MM.1S (cell line): Measurements from ENCODE around the gene TRIP4.

ENCODE experiments used
- DNase-seq: peaks from one replicate; pipeline ENCODE4 v3.0.0-alpha.2; 2015
- H2AFZ ChIP-seq: fragments of 300-600 bp; sonication (generic); 2 replicates; pipeline ENCODE4 v1.6.0; 2016; ENCODE audit warnings: antibody characterized with exemption, low read length
- H3F3A ChIP-seq: fragments of 300-600 bp; sonication (generic); 2 replicates; pipeline ENCODE4 v1.6.1; 2016; ENCODE audit warnings: mild to moderate bottlenecking, antibody characterized with exemption, low read length, moderate library complexity, mixed read lengths; ENCODE audit not compliant: insufficient read depth
- H3K27ac ChIP-seq: fragments of 300-600 bp; sonication (generic); 2 replicates; pipeline ENCODE4 v1.5.1; 2016; ENCODE audit warnings: mild to moderate bottlenecking, low read length
- H3K27me3 ChIP-seq: fragments of 300-600 bp; sonication (generic); replicated peaks from 2 replicates; pipeline ENCODE4 v1.6.0; 2016; ENCODE audit warnings: low read length; ENCODE audit not compliant: insufficient read depth
- H3K36me3 ChIP-seq: fragments of 300-600 bp; sonication (generic); replicated peaks from 2 replicates; pipeline ENCODE4 v1.6.1; 2016; ENCODE audit warnings: mild to moderate bottlenecking, low read length, mixed read lengths; ENCODE audit not compliant: insufficient read depth
- H3K4me1 ChIP-seq: fragments of 300-600 bp; sonication (generic); 2 replicates; pipeline ENCODE4 v1.6.1; 2016; ENCODE audit warnings: low read length, mixed read lengths
- H3K4me2 ChIP-seq: fragments of 300-600 bp; sonication (generic); 2 replicates; pipeline ENCODE4 v1.6.0; 2016; ENCODE audit warnings: low read depth, low read length
- H3K4me3 ChIP-seq: fragments of 300-600 bp; sonication (generic); 2 replicates; pipeline ENCODE4 v1.5.1; 2016; ENCODE audit warnings: low read length, mixed read lengths
- H3K79me2 ChIP-seq: fragments of 300-600 bp; sonication (generic); 2 replicates; pipeline ENCODE4 v1.6.1; 2016; ENCODE audit warnings: mixed run types, low read length, mixed read lengths
- H3K9ac ChIP-seq: fragments of 300-600 bp; sonication (generic); 2 replicates; pipeline ENCODE4 v1.6.1; 2016; ENCODE audit warnings: low read length, mixed read lengths
- H3K9me2 ChIP-seq: fragments of 300-600 bp; sonication (generic); replicated peaks from 2 replicates; pipeline ENCODE4 v1.6.1; 2016; ENCODE audit warnings: mild to moderate bottlenecking, low read length, mixed read lengths; ENCODE audit not compliant: insufficient read depth
- H3K9me3 ChIP-seq: fragments of 300-600 bp; sonication (generic); replicated peaks from 2 replicates; pipeline ENCODE4 v1.6.1; 2016; ENCODE audit warnings: mild to moderate bottlenecking, low read length, mixed read lengths; ENCODE audit not compliant: insufficient read depth
- H4K20me1 ChIP-seq: fragments of 300-600 bp; sonication (generic); 2 replicates; pipeline ENCODE4 v1.6.1; 2016; ENCODE audit warnings: mild to moderate bottlenecking, low read length, moderate library complexity, mixed read lengths; ENCODE audit not compliant: insufficient read depth
- CTCF ChIP-seq: fragments of 300-600 bp; sonication (generic); IDR thresholded peaks from 2 replicates; pipeline ENCODE4 v1.5.1; 2016; ENCODE audit warnings: antibody characterized with exemption, low read length, mixed read lengths
- EZH2 ChIP-seq: fragments of 300-600 bp; sonication (generic); optimal IDR thresholded peaks from 2 replicates; pipeline ENCODE3; 2017; ENCODE audit warnings: low read depth, mild to moderate bottlenecking, antibody characterized with exemption, low read length, mixed read lengths
- EZH2phosphoT487 ChIP-seq: fragments of 300-600 bp; sonication (generic); IDR thresholded peaks from 2 replicates; pipeline ENCODE4 v1.6.1; 2018; ENCODE audit warnings: antibody characterized with exemption, low read length

Gene TRIP4

DNA sequence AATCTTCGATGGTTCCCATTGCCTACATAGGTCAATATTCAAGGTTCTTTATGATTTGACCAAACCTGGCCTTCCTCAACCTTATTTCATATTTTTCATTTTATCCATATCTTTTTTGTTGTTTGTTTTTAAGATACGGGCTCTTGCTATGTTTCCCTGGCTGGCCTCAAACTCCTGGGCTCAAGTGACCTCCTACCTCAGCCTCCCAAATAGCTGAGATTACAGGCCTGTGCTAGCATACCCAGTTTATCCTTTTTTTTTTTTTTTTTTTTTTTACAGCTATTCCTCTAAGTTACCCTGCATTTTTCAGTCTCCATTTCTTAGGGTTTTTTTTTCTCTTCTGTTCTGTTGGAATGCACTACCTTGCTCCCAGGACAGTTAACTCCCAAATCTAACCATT lies 87.2 kb downstream of the TRIP4 start:
- Histone ChIP-seq H3K9ac (no peak overlapping the region), H3K27me3 (no peaks in the 10 kb centered on the region), H3K4me2 (no peak overlapping the region), H3K9me2 (no peaks in the 10 kb centered on the region), H3K4me3 (no peak overlapping the region), H3K79me2 (peaks cover 16% of the 10 kb centered on the region), H2AFZ (no peak overlapping the region), H3K36me3 (no peaks in the 10 kb centered on the region), H4K20me1 (no peaks in the 10 kb centered on the region), H3K9me3 (no peaks in the 10 kb centered on the region), H3K4me1 (no peaks in the 10 kb centered on the region), H3F3A (no peaks in the 10 kb centered on the region), H3K27ac (no peak overlapping the region)
- DNase-seq, result no peak
- no peak for TF ChIP-seq EZH2phosphoT487
- no peak for TF ChIP-seq EZH2
- TF ChIP-seq CTCF, result no peak

DNA sequence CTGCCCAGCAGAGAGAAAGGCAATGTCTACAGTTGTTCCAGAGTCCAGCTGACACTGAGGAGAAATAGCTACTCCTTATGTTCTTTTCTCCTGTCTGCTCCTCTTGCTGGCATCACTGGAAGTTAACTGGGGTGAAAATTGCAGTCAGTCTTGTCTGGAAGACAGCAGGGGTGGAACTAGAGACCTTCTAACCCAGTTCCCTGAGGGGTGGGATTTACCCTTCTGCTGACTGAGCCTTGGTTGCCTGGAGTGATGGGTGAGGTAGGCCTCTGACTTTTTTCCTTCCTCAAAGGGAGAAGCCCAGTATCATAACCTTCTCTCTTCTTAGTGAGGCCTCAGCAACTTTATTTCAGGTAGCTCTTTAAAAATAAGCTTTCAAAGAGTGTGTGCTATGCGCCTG lies 88.9 kb downstream of the TRIP4 start:
- no peak overlapping the region for H2AFZ ChIP-seq
- no peak overlapping the region for H3K4me2 ChIP-seq
- H3K79me2 ChIP-seq, result peaks cover 7% of the 10 kb centered on the region; the same call in 1 of the 2 replicates
- no peaks in the 10 kb centered on the region for H3K27me3 ChIP-seq
- H3F3A ChIP-seq, result no peaks in the 10 kb centered on the region
- H3K36me3 ChIP-seq, result no peaks in the 10 kb centered on the region
- no peak overlapping the region for H3K27ac ChIP-seq
- H3K4me3 ChIP-seq, result no peak overlapping the region
- no peak for DNase-seq
- H4K20me1 ChIP-seq, result no peaks in the 10 kb centered on the region
- no peaks in the 10 kb centered on the region for H3K9me3 ChIP-seq
- TF ChIP-seq EZH2, result no peak
- TF ChIP-seq EZH2phosphoT487, result no peak
- TF ChIP-seq CTCF, result no peak
- no peaks in the 10 kb centered on the region for H3K4me1 ChIP-seq
- no peak overlapping the region for H3K9ac ChIP-seq
- H3K9me2 ChIP-seq, result no peaks in the 10 kb centered on the region

GRCh38 chr15:64478863-64479262 lies 91.2 kb downstream of the TRIP4 start:
- DNase-seq, result no peak
- Histone ChIP-seq H3K4me3 (no peak overlapping the region), H3F3A (no peaks in the 10 kb centered on the region), H3K4me2 (no peak overlapping the region), H4K20me1 (no peaks in the 10 kb centered on the region), H3K9me2 (no peaks in the 10 kb centered on the region), H3K9me3 (no peaks in the 10 kb centered on the region), H3K4me1 (no peaks in the 10 kb centered on the region), H3K79me2 (peaks cover 2% of the 10 kb centered on the region; the same call in 1 of the 2 replicates), H3K27ac (no peak overlapping the region), H3K27me3 (no peaks in the 10 kb centered on the region), H3K9ac (no peak overlapping the region), H3K36me3 (no peaks in the 10 kb centered on the region), H2AFZ (no peak overlapping the region)
- TF ChIP-seq EZH2phosphoT487, result no peak
- TF ChIP-seq CTCF, result no peak
- no peak for TF ChIP-seq EZH2
